H1 (cell line): ENCODE measurements around the gene ST6GALNAC2. TPM values are rescaled to one million over a fixed set of nuclear protein-coding genes. Genes with fewer than 3 reads are reported as not detected.

ENCODE experiments used
- CTCF ChIA-PET: fragments of 300-600 bp; sonication (Branson Sonifier 250); formaldehyde crosslinking; loops from one replicate; lab custom pipeline; 2021; ENCODE audit not compliant: partially characterized antibody; lab: Charles Lee
- POLR2A ChIA-PET: fragments of 300-600 bp; sonication (Branson Sonifier 250); formaldehyde crosslinking; loops from one replicate; lab custom pipeline; 2021; ENCODE audit warnings: inconsistent platforms; ENCODE audit not compliant: partially characterized antibody; lab: Charles Lee
- DNase-seq, 2 experiments: peaks; one replicate each; pipeline versions ENCODE4 v3.0.0 to v3.0.0-alpha.2; 2010 to 2022; ENCODE audit warnings: low spot score in 2 of 2, low read depth in 1 of 2, mixed read lengths in 1 of 2
- FAIRE-seq: peaks from 2 replicates; lab custom pipeline; 2011; peaks lifted over from hg19 to GRCh38; lab: Jason Lieb, UNC
- H2AFZ ChIP-seq: 2 replicates; pipeline ENCODE4 v1.8.1; 2012; ENCODE audit warnings: low read length, inconsistent platforms
- H2AK5ac ChIP-seq: 2 replicates; pipeline ENCODE4 v1.6.1; 2013; ENCODE audit warnings: low read depth, low read length
- H2BK120ac ChIP-seq: replicated peaks from 2 replicates; pipeline ENCODE3; 2013; ENCODE audit warnings: low read depth, low read length, inconsistent platforms
- H2BK12ac ChIP-seq: 2 replicates; pipeline ENCODE4 v1.6.1; 2013; ENCODE audit warnings: low read depth, low read length
- H2BK15ac ChIP-seq: 2 replicates; pipeline ENCODE4 v1.6.1; 2013; ENCODE audit warnings: low read length
- H2BK20ac ChIP-seq: 2 replicates; pipeline ENCODE4 v1.6.1; 2013; ENCODE audit warnings: low read length
- H2BK5ac ChIP-seq: 2 replicates; pipeline ENCODE4 v1.6.1; 2013; ENCODE audit warnings: low read depth, low read length
- H3K14ac ChIP-seq: 2 replicates; pipeline ENCODE4 v1.6.1; 2013; ENCODE audit warnings: inconsistent platforms; ENCODE audit not compliant: insufficient read length
- H3K18ac ChIP-seq: 2 replicates; pipeline ENCODE4 v1.6.1; 2013; ENCODE audit warnings: low read length; ENCODE audit errors: extremely low read depth
- H3K23ac ChIP-seq: 2 replicates; pipeline ENCODE4 v1.6.1; 2013; ENCODE audit warnings: inconsistent platforms; ENCODE audit not compliant: insufficient read length
- H3K23me2 ChIP-seq: 2 replicates; pipeline ENCODE4 v1.6.1; 2013; ENCODE audit warnings: low read depth, low read length
- H3K27ac ChIP-seq: 2 replicates; pipeline ENCODE4 v1.6.1; 2011; ENCODE audit warnings: low read depth, low read length, inconsistent platforms
- H3K27me3 ChIP-seq, 4 experiments: replicated peaks in 1 of 4; 1 replicate in 1 of 4; 2 replicates in 3 of 4; pipeline versions ENCODE4 v1.6.1 to v1.8.1; 2011 to 2013; ENCODE audit warnings: low read length in 3 of 4, mild to moderate bottlenecking in 3 of 4, inconsistent platforms in 2 of 4, mixed read lengths in 2 of 4, moderate library complexity in 1 of 4; ENCODE audit not compliant: control insufficient read depth in 3 of 4, insufficient read depth in 3 of 4; ENCODE audit errors: extremely low read depth in 1 of 4
- H3K36me3 ChIP-seq, 4 experiments: 2 replicates each; pipeline versions ENCODE4 v1.6.1 to v1.8.1; 2011 to 2013; ENCODE audit warnings: mild to moderate bottlenecking in 4 of 4, low read length in 3 of 4, moderate library complexity in 2 of 4, control low read depth in 1 of 4, inconsistent platforms in 1 of 4; ENCODE audit not compliant: insufficient read depth in 4 of 4, control insufficient read depth in 2 of 4
- H3K4ac ChIP-seq: replicated peaks from 2 replicates; pipeline ENCODE3; 2013; ENCODE audit warnings: low read length, low read depth, mixed read lengths, inconsistent platforms; ENCODE audit not compliant: insufficient read length
- H3K4me1 ChIP-seq, 4 experiments: replicated peaks in 1 of 4; 1 replicate in 1 of 4; 2 replicates in 3 of 4; pipeline versions ENCODE4 v1.6.1 to v1.8.1; 2011 to 2013; ENCODE audit warnings: low read length in 3 of 4, inconsistent platforms in 2 of 4, mixed read lengths in 1 of 4; ENCODE audit not compliant: insufficient read depth in 4 of 4, control insufficient read depth in 3 of 4
- H3K4me2 ChIP-seq, 2 experiments: 2 replicates each; pipeline versions ENCODE4 v1.6.1 to v1.8.1; 2011 to 2013; ENCODE audit warnings: low read depth in 2 of 2, low read length in 2 of 2, control low read depth in 1 of 2, inconsistent platforms in 1 of 2, mild to moderate bottlenecking in 1 of 2; ENCODE audit not compliant: insufficient read depth in 1 of 2
- H3K4me3 ChIP-seq, 4 experiments: fragments of 200-600, 300-600 bp in 1 of 4; sonication (generic), shearing (Covaris generic), sonication (Bioruptor Twin) in 1 of 4; 2 replicates each; pipeline versions ENCODE4 v1.5.1 to v1.8.1; 2011 to 2016; ENCODE audit warnings: low read length in 4 of 4, low read depth in 3 of 4, control low read depth in 2 of 4, inconsistent platforms in 2 of 4, mild to moderate bottlenecking in 2 of 4, mixed read lengths in 1 of 4, moderate library complexity in 1 of 4; ENCODE audit not compliant: insufficient read depth in 2 of 4; ENCODE audit errors: extremely low read depth in 1 of 4
- H3K56ac ChIP-seq: replicated peaks from 2 replicates; pipeline ENCODE3; 2013; ENCODE audit warnings: low read depth, mild to moderate bottlenecking, mixed read lengths, low read length, inconsistent platforms; ENCODE audit not compliant: insufficient read length
- H3K79me1 ChIP-seq: 2 replicates; pipeline ENCODE4 v1.6.1; 2013; ENCODE audit warnings: low read depth, low read length, control low read depth
- H3K79me2 ChIP-seq, 2 experiments: 2 replicates each; pipeline versions ENCODE4 v1.6.1 to v1.8.1; 2012 to 2013; ENCODE audit warnings: low read length in 2 of 2, mild to moderate bottlenecking in 2 of 2, inconsistent platforms in 1 of 2; ENCODE audit not compliant: insufficient read depth in 2 of 2, control insufficient read depth in 1 of 2
- H3K9ac ChIP-seq, 4 experiments: replicated peaks in 1 of 4; 1 replicate in 1 of 4; 2 replicates in 3 of 4; pipeline versions ENCODE4 v1.6.1 to v1.8.1; 2011 to 2013; ENCODE audit warnings: low read depth in 3 of 4, low read length in 3 of 4, control low read depth in 2 of 4, mild to moderate bottlenecking in 2 of 4, moderate library complexity in 2 of 4, inconsistent platforms in 1 of 4; ENCODE audit errors: extremely low read depth in 1 of 4
- H3K9me3 ChIP-seq, 2 experiments: 2 replicates each; pipeline versions ENCODE4 v1.6.1 to v1.8.1; 2012 to 2013; ENCODE audit warnings: mild to moderate bottlenecking in 2 of 2, moderate library complexity in 2 of 2, control low read depth in 1 of 2, inconsistent platforms in 1 of 2, low read depth in 1 of 2, low read length in 1 of 2, mixed read lengths in 1 of 2; ENCODE audit not compliant: insufficient read depth in 2 of 2
- H4K20me1 ChIP-seq, 2 experiments: replicated peaks in 1 of 2; 2 replicates each; pipeline versions ENCODE3 to v1.8.1; 2011 to 2013; ENCODE audit warnings: inconsistent platforms in 2 of 2, low read length in 2 of 2, mild to moderate bottlenecking in 1 of 2; ENCODE audit not compliant: insufficient read depth in 2 of 2, control insufficient read depth in 1 of 2
- H4K5ac ChIP-seq: 2 replicates; pipeline ENCODE4 v1.6.1; 2013; ENCODE audit warnings: low read length, low read depth, mixed read lengths, inconsistent platforms; ENCODE audit not compliant: insufficient read length
- H4K8ac ChIP-seq: 2 replicates; pipeline ENCODE4 v1.8.0; 2013; ENCODE audit warnings: mild to moderate bottlenecking, moderate library complexity, low read length, inconsistent platforms; ENCODE audit not compliant: insufficient read depth; ENCODE audit errors: extremely low read depth
- H4K91ac ChIP-seq: replicated peaks from 2 replicates; pipeline ENCODE3; 2013; ENCODE audit warnings: low read length, mixed read lengths, inconsistent platforms; ENCODE audit not compliant: insufficient read length
- EZH2 ChIP-seq: fragments of 200-600 bp; sonication (generic); IDR thresholded peaks from 2 replicates; pipeline ENCODE4 v1.7.1; 2012; ENCODE audit warnings: low read depth, mild to moderate bottlenecking, moderate library complexity, low read length, inconsistent platforms; ENCODE audit not compliant: severe bottlenecking
- FOSL1 ChIP-seq: IDR thresholded peaks from 2 replicates; pipeline ENCODE4 v1.6.1; 2011; ENCODE audit warnings: mild to moderate bottlenecking, low read depth, low read length, moderate library complexity; ENCODE audit not compliant: insufficient read depth
- GABPA ChIP-seq: IDR thresholded peaks from 2 replicates; pipeline ENCODE4 v1.6.1; 2011; ENCODE audit warnings: mild to moderate bottlenecking, low read length, moderate library complexity, borderline replicate concordance; ENCODE audit not compliant: insufficient read depth
- RBBP5 ChIP-seq: IDR thresholded peaks from 2 replicates; pipeline ENCODE4 v1.7.1; 2012; ENCODE audit warnings: low read depth, mild to moderate bottlenecking, inconsistent platforms, low read length, moderate library complexity, borderline replicate concordance
- SP2 ChIP-seq: IDR thresholded peaks from 2 replicates; pipeline ENCODE4 v1.6.1; 2012; ENCODE audit warnings: mild to moderate bottlenecking, low read length, inconsistent platforms
- TAF7 ChIP-seq: optimal IDR thresholded peaks from 2 replicates; pipeline ENCODE3; 2011; ENCODE audit warnings: low read depth, mild to moderate bottlenecking, inconsistent platforms, low read length, moderate library complexity, borderline replicate concordance
- TCF12 ChIP-seq: IDR thresholded peaks from 2 replicates; pipeline ENCODE4 v1.6.1; 2011; ENCODE audit warnings: low read depth, mild to moderate bottlenecking, low read length
- YY1 ChIP-seq: IDR thresholded peaks from 2 replicates; pipeline ENCODE4 v1.6.1; 2011; ENCODE audit warnings: low read depth, mild to moderate bottlenecking, low read length
- WGBS, 2 experiments: shearing (Covaris generic) in 1 of 2; methylation state at CpG; one replicate each; pipeline versions ENCODE4 v1.1.6 to v1.1.7; 2013 to 2015; ENCODE audit warnings: low lambda C conversion rate in 2 of 2, mixed read lengths in 2 of 2, inconsistent platforms in 1 of 2, low coverage in 1 of 2, missing lambda C conversion rate in 1 of 2; ENCODE audit not compliant: insufficient replicate concordance in 2 of 2, insufficient coverage in 1 of 2, insufficient read length in 1 of 2; ENCODE audit errors: extremely low coverage in 1 of 2, missing lambda C conversion rate in 1 of 2; 5-methylcytosine and 5-hydroxymethylcytosine counted together
- polyA plus RNA-seq, 7 experiments: library from polyadenylated mRNA; depleted of rRNA in 3 of 7; stranded (reverse) in 5 of 7; unstranded in 2 of 7; fragments of >200 nt in 5 of 7; fragments of 200-250 nt in 2 of 7; gene quantifications; 1 replicate in 5 of 7; 2 replicates in 1 of 7; 4 replicates in 1 of 7; pipeline versions ENCODE4 v1.2.1 to v1.2.3, GENCODE V29; 2011 to 2013; ENCODE audit warnings: missing spikeins in 2 of 7, mixed read lengths in 2 of 7
- total RNA-seq: library from RNA; stranded (reverse); fragmentation: NEBNext Ultra II Directional; extraction: Animal tissue kit (Norgen Biotek cat#: 25700); gene quantifications from 2 replicates; pipeline ENCODE4 v1.2.1, GENCODE V29; 2021
- TF ChIP-seq, protein P1 (sequence below): IDR thresholded peaks from 2 replicates; pipeline ENCODE4 v1.6.1; 2011; ENCODE audit warnings: low read length, improper control_type of control experiment

The ST6GALNAC2 gene
- total and polyA plus RNA-seq, 2 of the 8 experiments (the other 6 are each of a cell fraction or from before 2014, with no cell fraction given), result 0.09 TPM; not detected in 1

DNA sequence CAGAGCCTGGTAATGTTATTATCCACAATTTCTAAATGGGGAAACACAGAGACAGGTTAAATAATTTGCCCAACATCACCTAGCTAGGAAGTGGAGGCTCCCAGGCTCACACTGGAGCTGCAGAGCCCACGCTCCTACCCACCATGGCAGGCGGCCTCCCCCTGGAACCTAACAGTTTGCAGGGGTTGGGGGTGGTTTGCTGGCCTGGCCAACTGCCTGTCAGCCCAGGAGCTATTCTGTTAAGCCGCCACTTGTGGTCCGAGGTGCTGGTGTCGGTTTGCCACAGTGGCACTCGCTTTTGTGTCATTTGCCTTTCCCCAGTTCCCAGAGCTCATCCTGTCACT is 42.2 kb downstream of the ST6GALNAC2 start:
- no peak overlapping the region for H4K91ac ChIP-seq
- DNase-seq (no peak), FAIRE-seq (no peak)
- H2BK120ac ChIP-seq, result no peak overlapping the region
- no peak overlapping the region for H2BK5ac ChIP-seq
- H4K8ac ChIP-seq, result no peak overlapping the region
- H2AK5ac ChIP-seq, result no peak overlapping the region
- no peaks in the 10 kb centered on the region for H3K9me3 ChIP-seq
- H3K4ac ChIP-seq, result no peak overlapping the region
- H3K79me2 ChIP-seq, result no peaks in the 10 kb centered on the region; a peak in 1 of 4 replicates
- no peaks in the 10 kb centered on the region for H3K36me3 ChIP-seq
- no peak overlapping the region for H2AFZ ChIP-seq
- no peak overlapping the region for H3K23ac ChIP-seq
- ChIA-PET CTCF (interaction anchor here (0.6 to 15.6 kb wide), 8 partner anchors 10 to 85 kb away, joined by 3 to 260 read pairs (median 14); no protein-coding TSS in a partner anchor), POLR2A (interaction anchor here (1.1 to 3.7 kb wide), 7 partner anchors 14 to 159 kb away, joined by 3 to 27 read pairs (median 4); partner anchors contain the start of genes RHBDF2 and SPHK1)
- TF ChIP-seq TCF12, result no peak
- TF ChIP-seq RBBP5, result no peak
- TF ChIP-seq GABPA, result no peak
- TF ChIP-seq, protein P1, sequence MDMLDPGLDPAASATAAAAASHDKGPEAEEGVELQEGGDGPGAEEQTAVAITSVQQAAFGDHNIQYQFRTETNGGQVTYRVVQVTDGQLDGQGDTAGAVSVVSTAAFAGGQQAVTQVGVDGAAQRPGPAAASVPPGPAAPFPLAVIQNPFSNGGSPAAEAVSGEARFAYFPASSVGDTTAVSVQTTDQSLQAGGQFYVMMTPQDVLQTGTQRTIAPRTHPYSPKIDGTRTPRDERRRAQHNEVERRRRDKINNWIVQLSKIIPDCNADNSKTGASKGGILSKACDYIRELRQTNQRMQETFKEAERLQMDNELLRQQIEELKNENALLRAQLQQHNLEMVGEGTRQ, result no peak
- no peak for TF ChIP-seq SP2
- TF ChIP-seq YY1, result no peak
- no peak for TF ChIP-seq EZH2
- TF ChIP-seq TAF7, result no peak
- TF ChIP-seq FOSL1, result no peak
- no peak overlapping the region for H2BK15ac ChIP-seq
- no peak overlapping the region for H3K14ac ChIP-seq
- H2BK12ac ChIP-seq, result no peak overlapping the region
- no peak overlapping the region for H3K18ac ChIP-seq
- H3K56ac ChIP-seq, result no peak overlapping the region
- peaks cover 11% of the 10 kb centered on the region for H3K23me2 ChIP-seq
- no peak overlapping the region; a peak in 1 of 4 replicates for H3K4me2 ChIP-seq
- no peak overlapping the region for H2BK20ac ChIP-seq
- H4K20me1 ChIP-seq, result peaks cover 0 to 7% of the 10 kb centered on the region in 2 experiments
- peaks cover 0 to 38% (median 18%) of the 10 kb centered on the region in 4 experiments; a peak in 6 of 7 replicates for H3K4me1 ChIP-seq
- no peak overlapping the region for H3K4me3 ChIP-seq
- no peaks in the 10 kb centered on the region for H3K79me1 ChIP-seq
- H4K5ac ChIP-seq, result no peak overlapping the region
- 70% methylated on average over 6 of the region's 6 CpGs; no CpG with 5 or more reads in 1 of the 2 experiments for WGBS, 2 experiments
- H3K27me3 ChIP-seq, result peaks cover 3 to 15% (median 15%) of the 10 kb centered on the region in 4 experiments
- H3K27ac ChIP-seq, result no peak overlapping the region
- H3K9ac ChIP-seq, result no peak overlapping the region
